Measurements from ENCODE around the gene CDYL. TPM values are rescaled to one million over a fixed set of nuclear protein-coding genes. Genes with fewer than 3 reads are reported as not detected.

The CDYL gene
- polyA plus RNA-seq, 1 of the 3 experiments (the other 2 are of a cell fraction) = 13.3 TPM

- no peak for DNase-seq
- H3K9ac ChIP-seq = no peak overlapping the region
- no peak overlapping the region for H3K4me2 ChIP-seq
- peaks cover 25% of the 10 kb centered on the region for H3K79me2 ChIP-seq (ENCODE audit: insufficient read depth)
- no peak overlapping the region for H3K4me3 ChIP-seq (ENCODE audit: low read depth in 2 of 2, low read length in 1 of 2)
- H3K9me2 ChIP-seq = no peaks in the 10 kb centered on the region
- H4K20me1 ChIP-seq (ENCODE audit: insufficient read depth) = no peaks in the 10 kb centered on the region
- no peaks in the 10 kb centered on the region for H3K27me3 ChIP-seq (ENCODE audit: insufficient read depth)
- ChIA-PET POLR2A (no interaction called here), CTCF (interaction anchor here (1.2 kb wide), 1 partner anchor 23 kb away, joined by 3 read pairs; no protein-coding TSS in a partner anchor)
- H3K4me1 ChIP-seq (ENCODE audit: control insufficient read depth in 1 of 2, insufficient read depth in 2 of 2, low read depth in 1 of 2, low read length in 1 of 2) = peaks cover 0 to 10% of the 10 kb centered on the region in 2 experiments; a peak in 1 of 4 replicates
- 94% methylated on average over 5 of the region's 5 CpGs for WGBS (ENCODE audit: low lambda C conversion rate)
- no peak overlapping the region for H2AFZ ChIP-seq (ENCODE audit: low read depth)
- TF ChIP-seq FOSL2 (IDR thresholded peaks at IDR 0.05; ENCODE audit: borderline replicate concordance, low read depth) = no peak
- TF ChIP-seq SIN3A (IDR thresholded peaks at IDR 0.05; ENCODE audit: borderline replicate concordance, low read depth, low read length) = no peak
- no peak for TF ChIP-seq CTCF (IDR thresholded peaks at IDR 0.05)
- TF ChIP-seq, protein P1, sequence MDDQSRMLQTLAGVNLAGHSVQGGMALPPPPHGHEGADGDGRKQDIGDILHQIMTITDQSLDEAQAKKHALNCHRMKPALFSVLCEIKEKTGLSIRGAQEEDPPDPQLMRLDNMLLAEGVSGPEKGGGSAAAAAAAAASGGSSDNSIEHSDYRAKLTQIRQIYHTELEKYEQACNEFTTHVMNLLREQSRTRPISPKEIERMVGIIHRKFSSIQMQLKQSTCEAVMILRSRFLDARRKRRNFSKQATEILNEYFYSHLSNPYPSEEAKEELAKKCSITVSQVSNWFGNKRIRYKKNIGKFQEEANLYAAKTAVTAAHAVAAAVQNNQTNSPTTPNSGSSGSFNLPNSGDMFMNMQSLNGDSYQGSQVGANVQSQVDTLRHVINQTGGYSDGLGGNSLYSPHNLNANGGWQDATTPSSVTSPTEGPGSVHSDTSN (IDR thresholded peaks at IDR 0.05) = no peak
- no peak for TF ChIP-seq EZH2phosphoT487 (IDR thresholded peaks at IDR 0.05; ENCODE audit: borderline replicate concordance, low read depth)
- no peak for TF ChIP-seq NFIC (IDR thresholded peaks at IDR 0.05; ENCODE audit: borderline replicate concordance)
- TF ChIP-seq SMC3 (IDR thresholded peaks at IDR 0.05; ENCODE audit: low read depth, low read length) = no peak
- TF ChIP-seq RCOR1 (IDR thresholded peaks at IDR 0.05; ENCODE audit: low read length) = no peak
- TF ChIP-seq FOXJ3 (CRISPR knock-in tag; IDR thresholded peaks at IDR 0.05) = no peak
- no peak for TF ChIP-seq YY1 (IDR thresholded peaks at IDR 0.05; ENCODE audit: low read depth)
- TF ChIP-seq GABPA (IDR thresholded peaks at IDR 0.05; ENCODE audit: low read depth) = no peak
- no peak for TF ChIP-seq RAD21 (IDR thresholded peaks at IDR 0.05; ENCODE audit: low read length)
- TF ChIP-seq, protein P2, sequence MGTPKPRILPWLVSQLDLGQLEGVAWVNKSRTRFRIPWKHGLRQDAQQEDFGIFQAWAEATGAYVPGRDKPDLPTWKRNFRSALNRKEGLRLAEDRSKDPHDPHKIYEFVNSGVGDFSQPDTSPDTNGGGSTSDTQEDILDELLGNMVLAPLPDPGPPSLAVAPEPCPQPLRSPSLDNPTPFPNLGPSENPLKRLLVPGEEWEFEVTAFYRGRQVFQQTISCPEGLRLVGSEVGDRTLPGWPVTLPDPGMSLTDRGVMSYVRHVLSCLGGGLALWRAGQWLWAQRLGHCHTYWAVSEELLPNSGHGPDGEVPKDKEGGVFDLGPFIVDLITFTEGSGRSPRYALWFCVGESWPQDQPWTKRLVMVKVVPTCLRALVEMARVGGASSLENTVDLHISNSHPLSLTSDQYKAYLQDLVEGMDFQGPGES (IDR thresholded peaks at IDR 0.05; ENCODE audit: low read depth, low read length) = no peak
- no peak for TF ChIP-seq RFX5 (IDR thresholded peaks at IDR 0.05; ENCODE audit: low read length)
- no peak overlapping the region for H3K27ac ChIP-seq (ENCODE audit: low read depth in 2 of 2, low read length in 1 of 2)
- H3F3A ChIP-seq (replicated peaks; ENCODE audit: insufficient read depth) = no peaks in the 10 kb centered on the region
- H3K9me3 ChIP-seq = no peaks in the 10 kb centered on the region
- no peaks in the 10 kb centered on the region for H3K36me3 ChIP-seq (replicated peaks in 1 of 2; ENCODE audit: control insufficient read depth in 1 of 2, insufficient read depth in 2 of 2, low read length in 1 of 2)
These were observed 144.8 kb downstream of the CDYL start for GRCh38 chr6:4920914-4921410.
